ENCODE results near the gene BORCS8.

- no peak for TF ChIP-seq EZH2 (IDR thresholded peaks at IDR 0.05; ENCODE audit: borderline replicate concordance, low read depth, low read length, severe bottlenecking)
- TF ChIP-seq, protein P1, sequence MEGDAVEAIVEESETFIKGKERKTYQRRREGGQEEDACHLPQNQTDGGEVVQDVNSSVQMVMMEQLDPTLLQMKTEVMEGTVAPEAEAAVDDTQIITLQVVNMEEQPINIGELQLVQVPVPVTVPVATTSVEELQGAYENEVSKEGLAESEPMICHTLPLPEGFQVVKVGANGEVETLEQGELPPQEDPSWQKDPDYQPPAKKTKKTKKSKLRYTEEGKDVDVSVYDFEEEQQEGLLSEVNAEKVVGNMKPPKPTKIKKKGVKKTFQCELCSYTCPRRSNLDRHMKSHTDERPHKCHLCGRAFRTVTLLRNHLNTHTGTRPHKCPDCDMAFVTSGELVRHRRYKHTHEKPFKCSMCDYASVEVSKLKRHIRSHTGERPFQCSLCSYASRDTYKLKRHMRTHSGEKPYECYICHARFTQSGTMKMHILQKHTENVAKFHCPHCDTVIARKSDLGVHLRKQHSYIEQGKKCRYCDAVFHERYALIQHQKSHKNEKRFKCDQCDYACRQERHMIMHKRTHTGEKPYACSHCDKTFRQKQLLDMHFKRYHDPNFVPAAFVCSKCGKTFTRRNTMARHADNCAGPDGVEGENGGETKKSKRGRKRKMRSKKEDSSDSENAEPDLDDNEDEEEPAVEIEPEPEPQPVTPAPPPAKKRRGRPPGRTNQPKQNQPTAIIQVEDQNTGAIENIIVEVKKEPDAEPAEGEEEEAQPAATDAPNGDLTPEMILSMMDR (IDR thresholded peaks at IDR 0.05; ENCODE audit: extremely low read depth in 1 of 2, insufficient read depth in 1 of 2, low read depth in 1 of 2, low read length in 2 of 2), result no peak
- TF ChIP-seq JUN (IDR thresholded peaks at IDR 0.05; ENCODE audit: borderline replicate concordance, insufficient read depth, insufficient read length, low read depth), result no peak
- no peak for TF ChIP-seq POLR2A (IDR thresholded peaks at IDR 0.05; ENCODE audit: low read depth, low read length)
- no peak for TF ChIP-seq POLR2AphosphoS5 (IDR thresholded peaks at IDR 0.05; ENCODE audit: insufficient read depth, low read depth, low read length)
- no peak for TF ChIP-seq MAX (IDR thresholded peaks at IDR 0.05; ENCODE audit: insufficient read depth, insufficient read length)
- no peak for TF ChIP-seq MYC (IDR thresholded peaks at IDR 0.05; ENCODE audit: low read depth, low read length)
- TF ChIP-seq GATA2 (IDR thresholded peaks at IDR 0.05; ENCODE audit: insufficient read depth, insufficient read length, low read depth, low read length), result no peak
- TF ChIP-seq FOS (IDR thresholded peaks at IDR 0.05; ENCODE audit: borderline replicate concordance, insufficient read depth, low read length), result no peak
Observed at GRCh38 chr19:19215792-19216191, 23.8 kb upstream of the BORCS8 start.
